NK-92 (cell line): ENCODE results near the gene ATP13A2.

Source experiments
- DNase-seq: peaks from one replicate; lab custom pipeline; 2025; ENCODE audit not compliant: unreplicated experiment; lab: John Stamatoyannopoulos, UW

Gene ATP13A2

DNA sequence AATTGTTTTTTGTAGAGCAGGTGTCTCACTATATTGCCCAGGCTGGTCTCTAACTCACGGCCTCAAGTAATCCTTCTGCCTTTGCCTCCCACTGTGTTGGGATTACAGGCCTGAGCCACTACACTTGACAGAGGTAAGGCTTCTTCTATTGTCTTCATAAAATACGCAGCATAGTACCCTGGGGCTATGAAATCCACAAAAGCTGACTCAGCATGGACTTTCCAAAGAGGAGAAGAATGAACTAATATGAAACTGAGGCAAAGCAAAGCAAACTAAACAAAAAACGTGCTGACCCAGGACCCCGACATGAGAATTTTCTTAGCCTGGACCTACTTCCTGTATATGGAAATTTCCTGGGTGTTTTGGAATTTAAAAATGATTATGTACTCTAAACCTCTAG, 18.5 kb upstream of the ATP13A2 start:
- no peak for DNase-seq

DNA sequence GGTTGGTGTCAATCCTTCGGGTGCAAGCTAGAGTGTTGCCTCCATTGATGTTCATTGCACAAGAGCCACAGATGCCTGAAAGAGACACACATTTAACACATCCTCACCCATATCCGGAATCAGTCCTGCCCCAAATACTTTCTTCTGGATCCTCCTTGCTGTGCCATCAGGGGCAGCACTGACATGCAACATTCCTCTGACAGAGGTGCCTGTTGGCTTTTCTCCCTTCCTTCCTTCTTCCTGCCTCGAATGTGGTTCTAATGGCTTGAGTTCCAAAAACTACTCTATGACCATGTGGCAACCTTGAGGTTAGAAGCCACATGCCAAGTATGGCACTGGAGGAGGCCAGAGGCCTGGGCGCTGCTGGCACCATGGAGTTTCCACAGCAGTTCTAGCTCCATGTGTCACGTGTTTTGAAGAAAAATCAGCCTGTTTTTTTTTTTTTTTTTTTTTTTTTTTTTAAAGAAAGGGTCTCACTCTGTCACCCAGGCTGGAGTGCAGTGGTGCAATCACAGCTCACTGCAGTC, 17.0 kb upstream of the ATP13A2 start:
- no peak for DNase-seq

DNA sequence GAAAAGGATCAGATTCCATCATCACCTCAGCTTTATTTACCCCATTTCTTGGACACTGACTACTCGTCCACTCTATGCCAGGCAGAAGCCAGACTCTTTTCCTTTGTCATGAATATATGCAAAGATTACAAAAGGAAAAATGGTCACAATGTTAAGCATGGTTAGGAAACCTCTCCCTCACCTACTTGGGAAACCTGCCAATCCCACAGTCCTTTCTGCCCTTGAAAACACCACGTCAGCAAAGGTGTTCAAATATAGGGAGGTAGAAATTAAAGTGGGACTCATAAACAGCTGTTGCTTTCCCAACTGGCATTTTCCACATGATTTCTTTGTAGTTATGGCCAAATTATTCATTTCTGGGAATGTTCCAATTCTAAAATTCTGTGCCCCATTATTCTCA, 16.2 kb upstream of the ATP13A2 start:
- no peak for DNase-seq

DNA sequence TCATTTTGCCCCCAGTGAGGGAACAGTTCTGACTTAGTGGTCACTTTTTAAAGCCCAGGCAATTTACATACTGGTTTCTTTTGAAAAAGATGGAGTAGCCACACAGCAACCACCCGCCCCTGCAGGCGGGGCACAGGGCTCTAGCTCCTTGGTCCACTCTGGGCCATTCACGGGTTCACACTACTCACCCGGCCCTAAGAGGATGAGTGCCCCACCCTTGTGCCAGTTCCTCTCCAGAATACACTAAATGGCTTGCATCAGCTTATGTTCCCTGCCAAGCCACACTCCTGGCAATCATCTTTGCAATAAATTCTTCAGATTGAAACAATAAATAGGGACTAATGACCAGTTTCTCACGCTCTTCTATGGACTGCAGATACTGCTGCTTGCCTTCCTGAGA, 15.7 kb upstream of the ATP13A2 start:
- no peak for DNase-seq

DNA sequence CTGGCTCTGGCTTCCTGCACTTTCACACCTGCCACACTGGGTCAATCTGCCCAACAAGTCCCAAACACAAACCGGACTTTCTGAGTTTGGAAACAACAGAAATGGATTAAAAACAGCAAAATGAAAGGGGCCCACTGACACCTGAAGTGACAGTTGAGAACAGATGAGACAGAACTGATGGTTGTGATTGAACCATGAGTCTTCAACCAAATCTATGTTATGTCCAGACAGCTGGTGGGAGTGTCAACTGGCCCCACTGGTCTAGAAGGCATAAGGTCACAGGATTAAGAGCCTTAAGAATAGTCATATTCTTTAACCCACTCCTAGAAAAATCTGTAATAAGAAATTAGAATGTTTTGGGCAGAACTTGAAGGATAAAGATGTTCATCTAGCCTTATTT, 13.0 kb upstream of the ATP13A2 start:
- DNase-seq: no peak

DNA sequence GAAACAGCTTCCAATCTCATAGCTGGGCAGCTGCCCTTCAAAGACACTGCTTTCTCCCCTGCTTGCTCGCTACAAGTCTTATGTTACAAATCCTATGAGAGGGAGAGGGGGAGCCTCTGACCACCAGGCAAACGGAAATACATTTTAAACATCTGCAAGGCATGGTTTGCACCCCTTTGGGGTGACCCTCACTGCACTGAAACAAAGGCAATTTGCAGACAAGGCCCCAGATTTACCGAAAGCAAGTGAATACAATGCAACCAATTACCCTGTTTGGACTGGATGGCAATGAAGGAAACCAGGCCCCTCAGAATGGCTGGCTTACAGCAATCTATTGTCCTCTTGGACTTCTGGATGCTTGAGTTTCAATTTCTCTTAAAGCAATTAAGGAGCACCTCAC, 11.8 kb upstream of the ATP13A2 start:
- no peak for DNase-seq

DNA sequence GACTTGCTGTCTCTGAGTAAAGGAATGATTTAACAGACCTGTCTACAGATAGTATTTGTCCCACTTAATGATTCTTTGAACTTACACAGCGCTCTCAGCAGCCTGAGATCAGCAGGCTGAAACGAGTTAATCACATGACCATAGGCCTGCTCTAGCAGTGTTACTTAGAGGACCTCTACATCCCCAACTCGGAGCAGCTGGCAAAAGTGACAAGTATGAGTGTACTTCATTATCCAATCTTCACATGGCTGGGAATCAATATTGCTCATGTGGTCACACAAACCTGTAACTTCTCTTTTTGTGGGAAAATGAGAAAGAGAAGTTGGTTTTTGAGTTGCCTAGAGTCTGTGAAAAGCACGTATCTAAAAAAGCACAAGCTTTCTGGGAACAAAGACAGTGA, 11.4 kb upstream of the ATP13A2 start:
- no peak for DNase-seq

DNA sequence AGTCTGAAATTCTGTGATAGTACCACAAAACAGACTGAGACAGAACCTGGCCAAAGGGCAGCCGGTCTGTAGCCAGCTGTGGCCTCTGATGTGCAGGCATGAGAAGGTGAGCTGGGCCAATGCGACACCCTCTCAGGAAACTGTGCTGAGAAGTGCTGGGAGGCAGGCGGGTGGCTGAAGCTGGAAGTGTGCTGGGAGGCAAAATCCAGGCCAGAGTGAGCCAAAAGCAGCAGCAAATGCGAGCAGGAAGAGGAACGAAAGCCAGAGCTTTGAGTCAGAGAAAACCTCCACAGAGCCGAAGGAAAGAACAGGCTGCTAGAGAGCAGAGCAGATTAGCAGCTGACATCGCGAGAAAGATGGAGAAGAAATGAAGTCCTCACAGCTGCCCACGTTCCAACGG, 10.2 kb upstream of the ATP13A2 start:
- no peak for DNase-seq

DNA sequence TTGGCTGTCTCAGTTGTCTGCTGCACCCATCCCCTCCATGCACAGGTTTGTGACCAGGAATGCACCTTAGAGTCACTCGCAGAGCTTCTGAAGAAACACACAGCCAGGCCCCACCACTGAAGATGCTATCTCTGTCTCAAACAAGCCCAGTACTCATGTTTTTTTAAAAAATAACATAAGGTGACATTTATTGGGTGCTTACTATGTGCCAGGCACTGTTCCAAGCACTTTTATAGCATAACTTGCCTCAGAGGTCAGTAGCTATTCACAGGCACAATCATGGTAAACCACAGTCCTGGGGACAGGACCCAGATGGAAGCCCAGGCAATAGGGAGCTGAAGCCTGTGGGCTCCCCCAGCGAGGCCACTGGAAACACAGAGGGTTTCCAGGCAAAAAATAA, 8.8 kb upstream of the ATP13A2 start:
- no peak for DNase-seq

DNA sequence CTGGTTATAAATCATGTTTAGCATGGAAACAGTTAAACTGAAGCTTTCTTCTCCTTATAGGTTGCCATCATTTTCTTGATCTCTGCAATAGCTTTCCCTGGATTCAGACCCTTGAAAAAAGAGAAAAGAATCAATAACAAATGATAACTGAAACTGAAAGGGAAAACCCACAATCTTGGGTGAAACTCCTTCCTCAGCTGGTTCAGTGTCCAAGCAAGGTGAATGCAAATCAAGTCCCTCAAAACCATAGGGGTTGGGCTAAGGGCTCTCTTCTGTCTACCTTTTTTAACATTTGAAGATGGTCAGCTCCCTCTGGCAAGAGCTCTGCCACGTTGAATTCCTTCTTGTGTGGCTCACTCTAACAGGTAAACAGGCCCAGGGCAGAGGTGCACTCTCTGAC, 7.1 kb upstream of the ATP13A2 start:
- DNase-seq: no peak

DNA sequence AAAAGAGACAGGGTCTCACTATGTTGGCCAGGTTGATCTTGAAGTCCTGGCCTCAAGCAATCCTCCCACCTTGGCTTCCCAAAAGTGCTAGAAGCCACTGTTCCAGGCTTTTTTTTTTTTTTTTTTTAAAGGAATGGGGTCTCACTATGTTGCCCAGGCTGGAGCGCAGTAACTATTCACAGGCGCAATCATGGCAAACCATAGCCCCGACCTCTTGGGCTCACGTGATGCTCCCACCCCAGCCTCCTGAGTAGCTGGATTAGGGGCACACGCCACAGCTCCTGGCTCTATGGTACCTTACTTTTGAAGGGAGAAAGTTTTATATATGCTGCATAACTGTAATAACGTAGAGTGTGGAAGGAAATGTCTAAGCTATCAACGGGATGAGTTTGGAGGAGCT, 5.7 kb upstream of the ATP13A2 start:
- DNase-seq: no peak

DNA sequence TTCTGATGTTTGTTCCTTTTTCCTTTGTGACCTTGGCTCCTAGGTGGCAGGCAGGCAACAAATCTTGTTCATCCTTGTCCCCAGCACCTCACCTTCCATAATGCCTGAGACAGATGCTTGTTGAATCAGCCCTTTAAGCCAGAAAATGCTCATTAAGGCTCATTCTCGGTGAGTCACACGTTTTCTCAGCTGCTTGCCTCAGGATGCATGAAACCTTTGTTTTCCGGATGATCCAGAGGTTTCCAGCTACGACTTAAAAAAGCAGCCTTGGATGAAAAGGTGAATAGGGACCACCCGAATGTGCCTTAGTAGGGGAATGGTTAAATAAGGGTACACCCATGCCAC, 4.6 kb upstream of the ATP13A2 start:
- DNase-seq: no peak

DNA sequence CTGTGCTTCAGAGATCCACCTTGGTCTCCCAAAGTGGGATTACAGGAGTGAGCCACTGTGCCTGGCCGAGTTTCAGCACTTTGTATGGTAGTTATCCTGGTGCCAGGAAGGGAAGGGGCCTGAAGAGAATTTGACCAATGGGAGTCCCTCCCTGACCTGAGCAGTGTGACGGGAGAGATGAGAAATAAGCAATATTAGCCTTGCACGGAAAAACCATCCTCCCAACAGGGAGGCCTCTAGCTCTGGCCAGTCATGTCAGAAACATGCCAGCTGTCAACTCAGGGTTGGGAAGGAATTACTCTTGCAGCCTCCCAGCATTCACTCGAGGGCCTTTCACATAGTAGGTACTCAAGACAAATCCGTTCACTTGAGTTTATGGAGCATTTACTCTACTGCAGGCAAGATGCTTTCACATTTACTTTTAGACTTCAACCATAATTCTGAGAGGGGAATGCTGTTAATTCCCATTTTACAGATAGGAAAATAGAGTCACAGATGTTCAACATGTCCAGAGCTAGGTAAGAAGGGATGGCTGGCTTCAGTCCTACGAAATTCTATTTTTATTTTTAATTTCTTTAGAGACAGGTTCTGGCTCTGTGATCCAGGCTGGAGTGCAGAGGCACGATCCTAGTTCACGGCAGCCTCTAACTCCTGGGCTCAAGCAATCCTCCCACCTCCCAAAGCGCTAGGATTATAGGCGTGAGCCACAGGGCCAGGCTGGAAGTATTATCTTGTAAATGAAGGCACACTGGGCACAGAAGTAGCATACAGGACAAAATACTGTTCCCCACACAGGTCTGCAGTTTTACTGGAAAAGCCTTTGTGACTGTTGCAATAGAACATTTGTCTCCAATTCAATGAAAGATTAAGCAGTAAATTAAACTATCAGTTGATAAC, 3.2 kb upstream of the ATP13A2 start:
- no peak for DNase-seq

DNA sequence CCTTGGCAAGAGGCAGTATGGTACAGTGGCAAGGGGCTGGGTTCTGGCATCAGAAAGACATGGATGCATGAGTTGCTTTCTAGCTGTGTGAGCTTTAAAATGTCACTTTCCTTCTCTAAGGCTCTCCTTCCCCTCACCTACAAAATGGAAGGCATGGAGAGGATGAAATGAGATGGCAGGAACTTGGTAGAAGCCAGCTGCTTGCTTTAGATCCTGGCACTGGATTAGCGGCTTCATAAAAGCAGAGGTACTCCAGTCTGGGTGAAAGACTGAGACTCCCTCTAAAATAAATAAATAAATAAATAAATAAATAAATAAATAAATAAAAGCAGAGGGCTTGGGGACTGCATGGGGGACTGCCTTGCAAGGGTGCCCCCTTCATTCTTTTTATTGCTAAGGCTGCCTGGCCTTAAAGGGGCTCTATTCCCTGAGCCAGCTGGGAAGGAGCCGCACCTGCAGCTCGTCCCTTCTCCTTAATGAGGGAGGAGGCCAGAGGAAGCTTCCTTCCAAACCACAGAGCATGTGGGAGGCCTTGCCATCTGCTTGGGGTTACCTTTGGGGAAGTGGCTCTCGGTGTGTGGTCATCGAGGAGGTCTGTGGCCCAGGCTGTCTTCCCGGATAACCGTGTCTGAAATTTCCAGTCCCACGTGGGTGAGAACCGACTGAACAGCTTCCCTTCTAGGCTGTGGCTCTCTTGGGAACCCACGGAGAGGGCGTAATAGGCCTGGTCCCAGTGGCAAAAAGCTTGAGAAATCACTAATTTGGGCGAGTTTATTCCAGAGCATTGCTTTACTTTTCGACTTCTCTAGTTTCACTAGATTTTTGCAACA, 2.0 kb upstream of the ATP13A2 start:
- no peak for DNase-seq

DNA sequence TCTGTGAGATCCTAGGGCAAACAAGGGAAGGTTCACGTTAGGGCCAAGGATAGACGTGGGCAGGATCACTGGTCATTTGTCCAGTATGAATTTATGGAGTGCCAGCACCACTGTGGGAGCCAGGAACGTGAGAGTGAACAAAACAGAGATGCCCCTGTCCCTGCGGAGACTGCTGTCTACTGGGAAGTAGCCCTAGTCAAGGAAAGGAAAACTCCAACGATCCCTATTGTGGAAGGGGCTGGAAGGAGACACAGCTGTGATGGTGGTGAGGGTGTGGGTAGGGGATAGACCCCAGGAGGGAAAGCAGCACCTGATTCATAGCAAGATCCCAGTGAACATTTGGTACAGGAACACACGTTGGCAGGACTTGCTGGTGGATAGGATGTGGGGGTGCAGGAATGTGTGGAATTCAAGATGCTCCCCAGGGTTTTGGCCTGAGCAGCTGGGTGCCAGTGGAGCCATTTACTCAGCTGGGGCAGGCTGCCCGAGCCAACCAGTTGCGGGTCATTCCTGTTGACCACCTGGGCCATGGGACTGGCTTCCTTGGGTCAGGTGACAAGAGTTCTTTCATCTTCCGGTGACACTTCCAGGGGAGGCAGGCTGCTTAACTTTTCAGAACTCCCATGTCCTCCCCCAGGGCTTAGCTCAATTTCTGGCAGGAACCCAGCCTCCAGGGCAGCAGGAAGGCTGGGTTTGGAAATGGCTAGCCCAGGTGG, 1.2 kb upstream of the ATP13A2 start:
- DNase-seq: no peak

DNA sequence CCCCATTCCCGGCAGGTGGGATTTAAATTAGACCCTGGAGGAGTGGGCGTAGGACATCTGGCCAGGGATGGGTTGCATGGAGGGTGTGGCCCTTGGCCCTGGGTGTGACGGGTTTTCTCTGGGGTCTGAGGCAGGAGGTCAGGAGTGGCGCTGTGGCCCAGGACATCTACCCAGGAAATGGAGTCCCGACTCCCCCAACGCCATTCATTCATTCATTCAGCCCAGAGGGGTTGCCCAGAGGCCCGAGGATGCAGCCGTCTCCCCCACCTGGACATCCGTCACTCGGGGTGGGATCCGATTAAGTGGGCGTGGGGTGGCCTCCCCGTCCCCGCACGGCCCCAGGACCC, 663 bp downstream of the ATP13A2 start:
- DNase-seq: no peak

DNA sequence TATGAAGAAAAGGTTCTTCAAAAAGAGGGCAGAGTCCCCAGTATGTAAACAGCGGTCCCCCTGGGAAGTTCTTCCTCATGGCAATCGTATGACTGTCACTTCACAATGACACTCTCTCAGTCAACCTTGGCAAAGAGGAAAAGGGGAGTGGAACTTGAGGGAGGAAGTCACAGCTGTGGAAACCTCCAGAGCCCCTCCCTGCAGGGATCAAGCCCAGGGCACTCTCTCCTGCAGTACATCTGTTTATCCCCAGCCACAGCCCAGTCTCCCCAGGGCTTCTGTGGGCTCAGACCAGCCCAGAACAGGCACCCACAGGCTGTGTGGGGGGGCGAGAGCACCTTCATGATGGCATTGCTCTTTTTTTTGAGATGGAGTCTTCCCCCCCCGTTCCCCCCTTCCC, 2.0 kb downstream of the ATP13A2 start:
- DNase-seq: no peak

DNA sequence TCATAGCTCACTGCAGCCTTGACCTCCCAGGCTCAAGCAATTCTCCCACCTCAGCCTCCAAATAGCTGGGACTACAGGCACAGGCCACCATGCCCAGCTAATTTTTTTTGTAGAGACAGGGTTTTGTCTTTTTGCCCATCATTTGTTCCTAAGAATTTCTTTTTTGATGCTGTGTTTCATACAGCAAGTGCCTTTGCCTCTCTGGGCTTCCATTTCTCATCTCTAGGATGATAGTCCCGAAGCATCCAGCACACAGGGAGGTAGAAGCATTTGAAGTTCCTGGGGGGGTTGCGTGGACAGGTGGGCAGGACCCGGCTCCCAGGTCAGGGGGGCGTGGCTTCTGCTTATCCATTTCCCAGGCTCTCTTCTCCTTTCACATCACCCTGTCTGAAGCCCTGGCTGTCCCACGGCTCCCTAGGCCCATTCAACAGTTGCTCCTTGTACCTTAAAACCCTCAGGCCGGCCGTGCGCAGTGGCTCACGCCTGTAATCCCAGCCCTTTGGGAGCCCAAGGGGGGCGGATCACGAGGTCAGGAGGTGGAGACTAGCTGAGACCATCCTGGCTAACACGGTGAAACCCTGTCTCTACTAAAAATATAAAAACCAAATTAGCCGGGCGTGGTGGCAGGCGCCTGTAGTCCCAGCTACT, 3.4 kb downstream of the ATP13A2 start:
- DNase-seq: no peak

DNA sequence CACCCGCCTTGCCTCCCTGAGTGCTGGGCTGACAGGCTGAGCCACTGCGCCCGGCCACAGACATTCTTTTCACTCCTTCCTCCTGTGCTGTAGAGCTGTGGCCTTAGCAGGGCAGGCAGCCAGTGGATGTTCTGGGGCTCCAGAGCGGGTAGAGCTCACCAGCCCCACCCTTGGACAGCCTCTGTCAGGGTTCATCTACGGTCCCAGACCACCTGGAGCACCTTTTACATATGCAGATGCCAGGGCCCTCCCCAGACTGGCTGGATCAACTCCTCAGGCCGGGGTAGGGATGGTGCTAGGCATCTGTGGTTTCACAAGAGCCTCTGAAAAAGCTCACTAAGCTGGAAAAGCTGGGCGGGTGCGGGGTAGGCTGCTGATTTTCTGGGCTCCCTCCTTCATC, 4.6 kb downstream of the ATP13A2 start:
- DNase-seq: no peak

DNA sequence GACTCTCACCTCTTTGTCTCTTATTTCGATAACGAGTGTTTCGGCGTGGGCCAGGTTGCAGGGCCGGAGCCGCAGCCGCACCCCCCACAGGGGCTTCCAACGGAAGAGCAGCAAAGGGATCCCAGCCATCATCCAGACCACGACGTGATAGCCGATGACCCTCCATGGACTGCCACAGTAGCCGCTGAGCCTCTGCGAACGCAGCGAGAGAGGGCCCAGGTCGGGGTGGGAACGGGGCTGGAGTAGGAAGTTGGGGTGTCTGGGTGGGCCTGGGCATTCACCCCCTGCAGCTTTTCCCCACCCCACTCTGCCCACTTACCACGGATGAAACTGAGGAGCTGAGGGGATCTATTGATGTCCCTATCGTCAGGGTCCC, 6.4 kb downstream of the ATP13A2 start:
- no peak for DNase-seq
